Epithelial cell of alveolus of lung (primary cell): ENCODE data around the gene GLYAT. TPM values are rescaled to one million over a fixed set of nuclear protein-coding genes. Genes with fewer than 3 reads are reported as not detected.

ENCODE experiments used
- total RNA-seq: library from RNA; depleted of rRNA; stranded (reverse); fragments of >200 nt; gene quantifications from 2 replicates; pipeline ENCODE4 v1.2.1, GENCODE V29; 2015

GLYAT gene
- total RNA-seq = 0.13 TPM in 1 of 2 replicates, not detected in the other

GRCh38 chr11:58731819-58732218 lies at the start of gene GLYAT:
TSS of gene GLYAT (minus strand) at chr11:58731943. CDS start at chr11:58724496, 7,447 bp downstream.

Other genes starting within 250 kb of the GLYAT start
- not detected in 2 replicates for gene OR5B21, start 223.8 kb downstream of the GLYAT start, total RNA-seq
- 4.3 and 7.6 TPM in 2 replicates for gene LPXN, start 156.1 kb downstream of the GLYAT start, total RNA-seq
- gene ZFP91, start 152.9 kb downstream of the GLYAT start, total RNA-seq = 36.6 and 38.8 TPM in 2 replicates
- gene CNTF, start 109.3 kb downstream of the GLYAT start, total RNA-seq = 0.13 and 2.4 TPM in 2 replicates
- 0.88 and 1.4 TPM in 2 replicates for gene GLYATL2, start 112.8 kb upstream of the GLYAT start, total RNA-seq
- gene GLYATL1, start 207.5 kb upstream of the GLYAT start, total RNA-seq = 0.26 TPM in 1 of 2 replicates, not detected in the other